ENCODE measurements around the gene TIMM17B.
A peak's percentile ranks its signal among the peaks of the same experiment; 100 is the strongest.

The TIMM17B gene

DNA sequence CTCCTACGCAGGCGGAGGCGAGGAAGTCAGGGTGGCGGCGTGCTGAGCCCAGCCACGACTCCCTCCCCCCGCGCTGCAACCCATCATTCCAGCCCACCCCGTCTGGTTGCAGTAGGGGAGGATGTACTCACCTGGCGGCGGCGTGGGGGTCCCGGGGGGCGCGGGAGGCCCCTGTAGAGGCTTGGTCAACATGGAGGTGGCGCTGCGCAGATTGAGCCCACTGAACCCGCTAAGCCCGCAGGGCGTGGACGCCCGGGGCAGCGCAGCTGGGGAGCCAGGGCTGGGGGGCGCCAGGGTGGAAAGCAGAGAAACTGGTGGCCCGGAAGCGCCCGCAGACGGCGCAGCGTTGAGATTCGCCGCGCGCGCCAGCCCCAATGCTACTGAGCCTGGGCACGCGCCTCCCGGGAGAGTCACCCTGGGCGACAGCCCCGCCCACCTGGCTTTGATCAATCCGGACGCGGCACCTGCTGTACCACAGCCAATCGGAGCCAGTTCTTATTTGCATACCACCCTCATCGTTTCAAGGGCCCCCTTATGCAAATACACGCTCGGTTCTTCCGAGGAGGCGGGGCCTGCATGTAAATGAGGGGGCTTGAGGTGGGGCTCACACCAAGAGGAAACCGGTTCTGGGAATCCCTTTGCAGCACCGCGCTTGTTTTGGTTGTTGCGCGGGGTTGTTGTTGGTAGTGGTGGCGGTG lies 21.2 kb upstream of the TIMM17B start, which contains the start of gene PIM2:
Gene PIM2, minus strand, starts transcription at position 382 of the 698 bp plus-strand sequence. Its CDS starts 190 bp downstream, at position 192.
- peak; percentile 71 for ATAC-seq

DNA sequence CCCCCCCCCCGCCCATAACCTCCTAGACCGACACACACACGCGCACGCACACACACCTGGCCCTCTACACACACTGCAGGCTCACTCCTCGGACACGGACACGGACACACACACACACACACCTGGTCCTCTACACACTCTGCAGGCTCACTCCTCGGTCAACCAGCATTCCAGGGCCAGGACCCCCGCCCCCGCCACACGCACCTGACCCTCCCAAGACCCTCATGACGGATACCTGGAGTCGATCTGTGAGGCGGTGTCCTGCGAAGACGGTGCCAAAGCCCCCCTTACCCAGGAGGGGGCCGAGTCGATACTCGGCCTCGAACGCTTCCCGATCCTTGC lies 20.7 kb upstream of the TIMM17B start:
- ATAC-seq = no peak

DNA sequence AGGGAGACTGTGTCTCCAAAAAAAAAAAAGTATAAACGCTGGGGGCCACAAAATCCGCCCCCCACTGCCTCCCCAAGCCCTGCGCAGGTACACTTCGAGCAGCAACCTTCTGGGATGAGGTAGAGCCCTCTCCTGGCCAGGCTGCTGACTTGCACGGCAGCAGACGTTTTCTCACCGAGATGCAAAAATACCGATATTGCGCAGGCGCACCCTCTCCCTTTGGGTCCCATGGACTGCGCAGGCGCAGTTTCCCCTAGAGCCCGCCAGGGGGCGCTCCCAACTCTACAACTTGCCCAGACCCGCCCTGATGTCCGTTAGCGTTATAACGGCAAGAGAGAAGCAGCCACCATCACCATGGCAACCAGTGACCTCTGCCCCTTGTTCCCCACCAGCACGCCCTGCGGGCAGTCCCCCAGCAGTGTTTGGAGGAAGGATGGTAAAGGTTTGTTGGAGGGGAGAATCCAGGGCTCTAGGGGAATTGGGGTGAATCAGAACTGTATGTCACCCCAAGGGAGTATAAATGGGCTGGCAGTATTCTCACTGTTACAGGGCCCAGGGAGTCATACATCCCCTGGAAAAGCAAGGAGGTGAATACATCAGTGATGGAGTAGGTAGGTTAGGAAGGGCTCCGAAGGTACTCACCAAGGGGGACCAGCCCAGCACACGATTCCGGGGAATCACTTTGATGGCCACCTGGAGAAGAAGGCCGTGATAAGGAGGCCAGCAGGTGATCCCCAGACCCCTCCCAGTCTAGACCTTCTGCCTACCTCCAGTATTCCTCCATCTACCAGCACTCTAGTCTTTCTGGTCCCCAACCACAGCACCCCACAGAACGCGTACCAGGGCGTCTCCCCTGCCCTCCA lies 19.8 kb upstream of the TIMM17B start:
- peak; percentile 19 to 22 for ATAC-seq

DNA sequence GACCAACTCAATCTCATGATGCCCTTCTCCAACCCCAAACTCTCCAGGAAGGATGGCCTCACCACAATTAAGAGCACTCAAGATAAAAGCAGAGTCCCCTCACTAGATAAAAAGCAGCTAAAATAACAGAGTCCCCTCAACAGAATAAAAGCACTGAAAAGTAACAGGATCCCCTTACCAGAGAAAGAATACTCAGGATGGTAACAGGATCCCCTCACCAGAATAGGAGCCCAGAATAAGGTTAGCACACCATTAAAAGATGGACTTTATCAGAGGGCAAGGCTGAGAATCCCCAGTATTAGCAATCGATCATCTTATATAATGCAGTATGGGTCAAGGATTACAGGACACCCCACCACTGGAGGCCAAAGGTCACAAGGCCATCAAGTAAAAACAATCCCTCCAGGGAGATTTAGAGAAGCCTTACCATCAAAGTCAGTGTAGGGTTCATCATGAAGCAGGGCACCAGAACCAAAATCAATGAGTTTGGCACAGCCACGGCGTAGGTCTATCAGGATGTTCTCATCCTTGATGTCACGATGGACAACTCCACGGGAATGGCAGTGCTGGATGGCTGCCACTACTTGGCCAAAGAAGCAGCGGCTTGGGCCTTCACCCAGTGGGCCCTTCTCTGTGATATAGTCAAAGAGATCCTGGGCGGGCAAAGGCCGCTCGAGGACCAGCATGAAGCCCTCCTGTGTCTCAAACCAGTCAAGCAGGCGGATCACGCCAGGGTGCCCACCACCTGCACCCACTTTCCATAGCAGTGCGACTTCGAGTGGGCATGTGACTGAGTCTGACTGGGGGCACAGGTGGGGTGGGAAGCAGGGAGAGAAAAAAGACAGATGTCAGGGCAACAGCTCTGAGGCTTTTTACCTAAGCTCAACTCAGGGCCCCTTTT lies 17.3 kb upstream of the TIMM17B start:
- ATAC-seq = no peak

DNA sequence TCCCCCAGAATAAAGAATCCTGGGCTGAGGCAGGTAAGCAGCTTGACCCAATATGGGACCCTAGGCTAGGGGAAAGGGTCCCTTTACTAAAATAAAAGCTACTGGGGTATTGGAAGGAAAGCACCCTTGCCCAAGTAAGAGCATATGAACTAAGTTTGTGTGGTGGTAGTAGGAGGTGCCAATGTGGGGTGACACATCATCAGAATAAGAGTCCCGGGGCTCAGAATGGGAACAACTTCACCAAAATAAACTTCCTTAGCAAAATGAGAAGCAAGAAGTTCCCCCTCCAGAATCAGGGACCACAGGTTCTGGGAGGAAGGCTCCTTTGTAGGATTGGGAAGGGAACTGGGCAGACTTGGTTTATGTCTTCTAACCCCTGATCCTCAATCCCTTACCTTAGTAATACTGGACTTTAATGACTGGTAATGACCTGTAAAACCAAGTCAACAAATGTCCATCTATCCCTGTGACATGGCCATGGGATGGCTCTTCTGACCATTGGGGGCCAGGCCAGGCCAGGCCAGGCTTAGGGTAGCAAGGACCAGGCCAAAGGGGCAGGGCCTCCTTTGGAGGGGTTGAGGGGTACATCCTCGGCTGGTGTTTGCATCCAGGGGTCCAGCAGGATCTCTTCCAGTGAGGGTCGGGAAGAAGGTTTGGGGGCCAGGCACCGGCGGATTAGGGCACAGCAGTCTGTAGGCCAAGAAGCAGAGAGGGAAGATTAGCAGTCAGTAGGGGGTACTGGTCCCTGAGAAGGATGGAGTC lies 16.2 kb upstream of the TIMM17B start:
- no peak for ATAC-seq

DNA sequence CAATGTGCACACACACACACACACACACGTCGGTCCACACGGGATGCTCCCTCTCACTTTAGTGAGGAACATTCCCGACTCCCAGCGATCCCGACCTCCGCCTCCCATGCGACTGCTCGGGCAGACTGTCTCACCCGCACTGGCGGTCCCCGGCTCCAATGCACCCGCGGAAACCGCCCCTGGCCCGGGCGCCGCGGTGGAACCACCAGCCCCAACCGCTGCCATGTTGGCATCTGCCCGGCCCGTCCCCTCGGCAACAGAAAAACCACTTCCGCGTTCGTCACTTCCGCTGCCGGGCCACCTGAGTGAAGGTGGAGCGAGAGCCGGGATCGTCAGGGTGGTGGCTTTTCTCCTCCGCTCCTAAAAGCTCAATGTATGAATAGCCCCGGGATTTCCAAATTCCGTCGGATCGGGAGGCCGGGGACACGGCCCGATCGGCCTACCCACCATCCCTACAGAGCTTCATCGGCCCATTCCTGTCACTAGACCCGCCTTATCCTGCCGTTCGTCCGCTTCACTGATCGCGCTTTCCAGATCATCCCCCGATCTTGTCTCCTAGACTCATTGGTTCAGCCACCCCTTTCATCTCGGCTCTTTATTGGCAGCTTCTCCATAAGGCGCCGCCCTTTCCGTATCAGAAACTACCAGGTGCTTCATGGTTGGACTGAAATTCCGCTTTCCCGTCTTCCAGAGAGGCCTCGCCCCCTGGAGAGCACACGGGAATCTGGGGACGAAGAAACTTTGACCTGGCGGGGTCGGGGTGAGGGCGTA lies 14.0 kb upstream of the TIMM17B start, which contains the start of gene SLC35A2:
Gene SLC35A2, minus strand, starts transcription at position 235 of the 771 bp plus-strand sequence. Its CDS starts 10 bp downstream, at position 225.
- ATAC-seq = peak; percentile 68 to 72

DNA sequence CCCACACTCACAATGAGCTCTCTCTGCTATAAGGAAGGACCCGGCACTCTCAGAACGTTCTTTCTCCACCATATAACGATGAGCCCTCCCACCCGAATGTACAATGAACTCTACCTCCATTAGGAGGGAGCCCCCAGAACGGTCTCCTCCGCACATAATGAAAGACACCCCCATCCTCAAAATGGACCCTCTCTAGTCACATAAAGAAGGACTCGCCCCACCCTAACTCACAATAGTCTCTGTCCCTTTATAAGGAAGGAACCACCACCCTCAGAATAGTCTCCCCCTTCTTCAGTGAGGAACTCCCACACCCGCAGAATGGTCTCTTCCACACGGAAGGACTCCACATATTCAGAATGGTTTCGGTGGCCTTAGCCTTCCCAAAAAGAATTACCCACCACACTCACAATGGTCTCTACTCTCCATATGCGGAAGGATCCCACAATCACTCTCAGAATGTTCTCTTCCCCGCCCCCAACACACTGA lies 13.4 kb upstream of the TIMM17B start:
- peak; percentile 1 to 5 for ATAC-seq

DNA sequence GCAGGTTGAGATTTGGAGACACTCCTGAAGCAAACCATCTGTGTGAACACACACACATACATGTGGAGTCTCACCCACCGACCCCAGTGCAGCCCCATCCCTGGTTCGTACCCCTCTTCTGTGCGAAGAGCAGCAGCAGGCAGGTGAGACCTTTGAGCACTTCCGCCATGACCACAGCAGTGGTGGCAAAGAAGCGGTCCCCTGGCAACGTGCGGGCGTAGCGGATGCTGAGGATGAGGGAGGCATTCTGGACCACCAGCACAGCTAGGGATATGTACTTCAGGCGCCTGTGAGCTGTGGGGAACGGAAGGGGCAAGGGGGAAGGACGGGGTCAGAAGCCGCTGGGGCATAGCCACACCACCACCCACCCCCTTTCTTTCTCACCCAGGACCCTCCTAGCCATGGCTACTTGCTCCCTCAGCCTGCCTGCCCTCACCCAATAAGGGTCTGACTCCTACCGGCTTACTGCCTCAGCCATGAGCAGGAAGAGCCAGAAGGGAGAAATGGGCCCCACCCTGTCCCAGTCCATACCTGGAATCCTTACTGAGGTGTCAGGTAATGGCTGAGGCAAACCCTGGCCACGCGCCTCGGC lies 12.2 kb upstream of the TIMM17B start:
- ATAC-seq = no peak

DNA sequence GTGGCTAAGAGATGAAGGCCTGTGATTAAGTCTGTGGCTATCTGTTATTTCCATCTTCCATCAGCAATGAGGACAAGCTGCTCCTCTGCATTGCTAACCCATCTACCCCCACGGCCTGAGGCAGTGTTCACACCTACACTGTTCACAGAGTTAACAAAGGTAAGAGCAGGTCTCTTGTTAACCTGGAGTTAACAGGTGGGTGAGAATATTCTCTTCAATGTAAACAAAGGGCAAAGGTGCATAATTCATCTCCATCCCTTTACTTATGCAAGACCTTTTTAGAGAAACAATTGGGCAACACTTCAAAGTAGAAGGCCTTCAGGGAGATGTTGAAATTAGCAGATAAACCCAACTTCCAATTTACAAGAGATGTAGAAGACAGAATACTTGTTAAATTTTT lies 11.0 kb upstream of the TIMM17B start:
- ATAC-seq = no peak

DNA sequence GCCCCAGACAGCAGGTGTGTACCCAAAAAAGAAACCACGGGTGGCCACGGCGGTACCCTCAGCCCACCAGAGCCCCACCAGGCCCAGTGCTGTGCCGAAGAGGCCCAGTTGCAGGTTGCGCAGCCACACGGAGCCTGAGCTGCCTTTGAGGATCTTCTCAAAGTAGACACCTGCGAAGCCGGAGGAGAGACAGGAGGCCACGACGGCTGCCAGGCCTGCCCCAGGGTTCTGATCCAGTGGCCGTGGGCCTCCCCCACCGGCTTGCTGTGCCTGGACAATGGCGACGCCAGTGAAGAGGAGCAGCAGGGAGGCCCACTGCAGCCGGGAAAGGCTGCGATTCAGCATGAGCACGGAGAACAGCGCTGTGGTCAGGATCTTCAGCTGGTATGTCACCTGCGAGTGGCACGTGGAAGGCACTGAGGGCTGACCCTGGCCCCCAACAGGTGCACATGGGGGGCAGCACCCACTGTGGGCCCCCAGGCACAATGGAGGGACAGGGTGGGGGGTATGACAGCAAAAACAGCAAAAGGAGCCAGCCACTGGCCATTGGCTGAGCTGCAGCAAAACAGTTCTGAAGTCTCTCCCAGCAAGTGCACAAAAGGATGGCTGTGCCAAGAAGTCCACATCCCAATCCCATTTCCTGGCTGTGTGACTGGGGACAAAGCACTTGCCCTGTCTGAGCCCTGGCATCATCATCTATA lies 7.7 kb upstream of the TIMM17B start:
- ATAC-seq = no peak

DNA sequence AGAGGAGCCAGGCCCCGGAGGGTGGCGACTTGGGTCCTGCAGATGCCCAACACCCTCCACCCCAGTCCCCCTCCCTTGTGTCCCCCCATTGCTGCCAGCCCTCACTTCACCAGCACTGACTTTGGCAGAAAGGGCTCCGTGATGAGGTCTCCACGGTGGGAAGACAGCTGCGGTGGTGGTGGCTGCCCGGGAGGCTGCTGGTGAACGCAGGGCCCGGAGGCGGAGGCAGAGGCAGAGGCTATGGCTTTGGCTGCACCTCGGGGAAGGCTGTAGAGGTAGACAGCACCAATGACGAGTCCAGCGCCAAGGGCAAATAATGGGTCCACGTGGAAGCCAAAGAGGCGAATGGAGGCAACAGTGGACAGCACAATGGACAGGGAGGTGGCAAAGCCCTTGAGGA lies 7.1 kb upstream of the TIMM17B start:
- no peak for ATAC-seq

DNA sequence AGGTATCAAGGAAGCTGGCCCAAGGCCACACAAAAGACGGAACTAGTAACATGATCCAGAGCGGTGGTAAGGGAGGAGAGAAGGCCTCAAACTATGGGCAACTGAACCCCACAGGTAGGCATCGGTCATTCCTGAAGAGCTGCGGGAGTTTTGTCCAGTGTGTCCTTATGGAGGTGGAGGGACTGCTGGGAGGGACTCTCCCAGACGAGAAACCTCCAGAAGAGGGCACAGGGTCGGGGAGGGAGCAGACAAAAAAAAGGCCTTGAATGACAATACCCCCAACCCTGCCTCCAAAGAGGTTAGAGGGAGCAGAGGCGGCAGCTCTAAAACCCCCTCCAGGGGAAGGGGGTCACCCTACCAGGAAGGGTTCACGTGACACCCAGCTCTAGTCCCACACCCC lies 6.6 kb upstream of the TIMM17B start:
- no peak for ATAC-seq

DNA sequence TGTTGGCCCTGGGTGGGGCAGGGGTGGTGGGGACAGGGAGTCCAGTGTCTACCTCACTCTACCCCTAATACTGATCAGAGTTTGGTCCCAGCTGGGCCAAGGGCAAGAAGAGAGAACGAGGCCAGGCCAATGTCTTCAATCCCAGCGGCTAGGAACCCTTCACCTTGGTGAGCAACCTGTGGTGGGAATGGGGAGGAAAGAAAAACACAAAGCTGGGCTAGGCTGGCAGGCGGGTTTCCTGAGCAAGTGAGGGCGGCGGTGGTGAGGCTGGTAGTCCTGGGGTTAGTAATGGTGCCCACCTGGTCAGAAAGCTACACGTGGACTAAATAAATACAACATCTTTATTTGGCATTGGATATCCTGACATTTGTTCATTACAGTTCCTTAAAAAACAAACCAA lies 5.7 kb upstream of the TIMM17B start:
- ATAC-seq = no peak

DNA sequence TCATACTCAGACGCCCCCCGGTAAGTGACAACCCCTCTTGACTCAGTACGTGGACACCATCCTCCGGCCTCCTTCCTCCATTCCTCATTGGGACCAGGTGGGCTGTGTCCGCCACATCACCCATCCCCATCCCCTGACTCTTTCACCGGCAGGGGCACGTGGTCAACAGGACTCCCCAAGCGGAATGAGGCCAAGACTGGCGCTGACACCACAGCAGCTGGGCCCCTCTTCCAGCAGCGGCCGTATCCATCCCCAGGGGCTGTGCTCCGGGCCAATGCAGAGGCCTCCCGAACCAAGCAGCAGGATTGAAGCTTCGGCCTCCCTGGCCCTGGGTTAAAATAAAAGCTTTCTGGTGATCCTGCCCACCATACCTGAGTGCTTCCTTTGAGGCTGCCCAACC lies 5.2 kb upstream of the TIMM17B start:
- ATAC-seq = no peak

DNA sequence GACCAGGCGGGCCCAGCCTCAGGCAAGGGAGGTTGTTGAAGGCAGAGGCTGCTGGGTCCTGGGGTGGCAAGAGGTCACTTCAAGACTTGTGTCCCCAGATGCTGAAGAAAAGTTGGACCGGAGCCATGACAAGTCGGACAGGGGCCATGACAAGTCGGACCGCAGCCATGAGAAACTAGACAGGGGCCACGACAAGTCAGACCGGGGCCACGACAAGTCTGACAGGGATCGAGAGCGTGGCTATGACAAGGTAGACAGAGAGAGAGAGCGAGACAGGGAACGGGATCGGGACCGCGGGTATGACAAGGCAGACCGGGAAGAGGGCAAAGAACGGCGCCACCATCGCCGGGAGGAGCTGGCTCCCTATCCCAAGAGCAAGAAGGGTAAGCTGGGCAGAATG lies 4.6 kb upstream of the TIMM17B start:
- ATAC-seq = no peak

DNA sequence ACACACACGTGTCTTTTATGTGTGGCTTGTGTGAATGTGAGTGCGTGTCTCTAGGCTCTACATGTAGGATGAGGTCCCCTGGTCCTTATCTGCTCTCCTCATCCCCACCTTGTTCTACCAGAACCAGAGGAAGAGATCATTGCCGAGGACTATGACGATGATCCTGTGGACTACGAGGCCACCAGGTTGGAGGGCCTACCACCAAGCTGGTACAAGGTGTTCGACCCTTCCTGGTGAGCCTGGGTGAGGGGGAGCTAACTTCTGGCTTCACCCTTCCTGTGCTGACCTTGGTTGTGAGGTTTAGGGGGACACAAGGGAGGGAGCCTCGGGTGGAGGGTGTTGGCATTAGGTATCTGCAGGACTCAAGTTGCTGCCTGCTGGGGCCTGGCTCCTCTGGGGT lies 3.5 kb upstream of the TIMM17B start:
- no peak for ATAC-seq

DNA sequence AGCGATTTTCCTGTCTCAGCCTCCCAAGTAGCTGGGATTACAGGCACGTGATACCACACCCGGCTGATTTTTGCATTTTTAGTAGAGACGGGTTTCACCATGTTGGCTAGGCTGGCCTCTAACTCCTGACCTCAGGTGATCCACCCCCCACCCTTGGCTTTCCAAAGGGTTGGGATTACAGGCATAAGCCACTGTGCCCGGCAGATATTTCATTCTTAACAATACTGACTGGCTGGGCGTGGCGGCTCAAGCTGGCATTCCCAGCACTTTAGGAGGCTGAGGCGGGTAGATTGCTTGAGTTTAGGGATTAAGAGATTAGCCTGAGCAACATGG lies 1.5 kb upstream of the TIMM17B start:
- no peak for ATAC-seq

DNA sequence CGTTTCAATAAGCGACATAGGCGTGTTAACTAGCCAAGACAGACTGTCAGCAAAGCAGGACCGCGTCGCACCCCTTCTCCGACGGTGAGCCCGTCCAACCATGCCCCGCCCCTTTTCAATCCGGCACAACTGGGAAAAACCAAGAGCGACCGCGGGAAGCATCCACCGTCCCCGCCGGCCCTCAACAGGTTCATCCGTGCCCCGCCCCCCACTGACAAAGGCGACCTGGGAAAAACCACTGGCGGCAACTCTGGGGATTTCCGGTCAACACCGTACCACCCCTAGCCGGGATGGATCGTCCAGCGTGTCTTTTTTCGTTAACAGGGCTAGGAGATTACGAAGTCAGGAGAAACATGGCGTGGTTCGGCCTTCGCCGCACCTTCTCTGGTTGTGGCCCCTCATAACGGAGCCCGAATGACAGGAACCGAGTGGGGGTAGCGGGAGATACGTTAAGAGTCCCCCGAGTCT lies 377 bp downstream of the TIMM17B start:
- peak; percentile 26 to 31 for ATAC-seq

DNA sequence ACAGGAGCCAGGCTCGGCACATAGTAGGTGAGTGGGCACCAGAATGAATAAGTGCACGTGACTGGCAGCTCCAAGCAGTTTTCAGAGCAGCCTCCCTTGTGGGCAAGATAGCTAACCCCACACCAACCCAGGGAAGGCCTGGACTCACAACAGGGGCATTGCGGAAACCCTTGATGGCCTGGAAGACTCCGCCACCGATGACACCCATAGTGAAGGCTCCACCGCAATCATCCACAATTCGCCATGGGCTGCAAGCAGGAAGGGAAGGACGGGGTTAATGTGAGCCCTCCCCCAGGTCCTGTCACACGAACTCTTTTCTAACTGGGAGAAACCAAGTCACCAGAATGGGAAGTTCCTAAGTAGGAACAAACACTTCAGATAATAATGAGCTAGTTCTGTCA lies 957 bp downstream of the TIMM17B start:
- no peak for ATAC-seq

DNA sequence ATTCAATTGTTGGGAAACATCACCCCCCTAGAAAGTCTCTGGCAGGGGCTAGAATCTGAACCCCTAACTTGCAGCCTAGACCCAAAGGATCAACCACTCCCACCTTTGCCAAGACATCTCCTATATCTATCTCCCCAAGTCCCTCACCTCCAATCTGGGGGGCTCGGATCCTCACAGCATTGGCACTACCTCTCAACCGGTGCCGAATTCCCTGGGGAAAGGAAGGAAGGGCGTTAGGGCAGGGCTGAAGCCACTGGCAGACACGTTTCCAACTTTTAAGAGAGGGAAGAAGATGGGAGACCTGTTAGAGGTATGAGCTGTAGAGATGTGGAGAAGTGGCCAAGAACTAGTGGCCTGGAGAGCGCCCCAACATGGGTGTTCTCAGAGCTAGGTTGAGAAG lies 2.7 kb downstream of the TIMM17B start:
- ATAC-seq = no peak

All from activated CD4-positive, CD25-positive, alpha-beta regulatory T cell treated with anti-CD3 and anti-CD28 coated beads, Interleukin-2, amount 50 U/mL, for 24 hours (primary cell).